ENCODE measurements around the gene DNAJC17.

The DNAJC17 gene

GRCh38 chr15:40775740-40776536, 31.3 kb downstream of the DNAJC17 start:
- peaks cover 74% of the 10 kb centered on the region for H3K36me3 ChIP-seq (ENCODE audit: control insufficient read depth, insufficient read depth, low read length)

GRCh38 chr15:40775007-40775406, 32.3 kb downstream of the DNAJC17 start:
- 86 to 94% methylated on average over 7 to 9 of the region's 10 CpGs for WGBS, 2 experiments (ENCODE audit: insufficient coverage in 2 of 2)
- Histone ChIP-seq H3K36me3 (ENCODE audit: control insufficient read depth, insufficient read depth, low read length) (peaks cover 74% of the 10 kb centered on the region), H3K4me1 (ENCODE audit: control insufficient read depth, insufficient read depth, low read length, poor library complexity, severe bottlenecking) (no peaks in the 10 kb centered on the region), H3K4me3 (ENCODE audit: extremely low read depth, insufficient read depth, low read length, poor library complexity, severe bottlenecking) (no peak overlapping the region), H3K27ac (ENCODE audit: low read depth, low read length, severe bottlenecking) (no peak overlapping the region), H3K9me3 (ENCODE audit: control insufficient read depth, low read length) (no peaks in the 10 kb centered on the region)

More at GRCh38 chr15:40775740-40776536, 31.3 kb downstream of the DNAJC17 start:
- no peak overlapping the region for H3K27ac ChIP-seq (ENCODE audit: low read depth, low read length, severe bottlenecking)
- H3K4me3 ChIP-seq (ENCODE audit: extremely low read depth, insufficient read depth, low read length, poor library complexity, severe bottlenecking), result no peak overlapping the region
- H3K9me3 ChIP-seq (ENCODE audit: control insufficient read depth, low read length), result no peaks in the 10 kb centered on the region
- no peaks in the 10 kb centered on the region for H3K4me1 ChIP-seq (ENCODE audit: control insufficient read depth, insufficient read depth, low read length, poor library complexity, severe bottlenecking)
- WGBS, 2 experiments (ENCODE audit: insufficient coverage in 2 of 2), result 96 to 97% methylated on average over 13 of the region's 14 CpGs

- H3K27ac ChIP-seq (ENCODE audit: low read depth, low read length, severe bottlenecking), result no peak overlapping the region
- H3K4me1 ChIP-seq (ENCODE audit: control insufficient read depth, insufficient read depth, low read length, poor library complexity, severe bottlenecking), result peaks cover 8% of the 10 kb centered on the region
- 96% methylated on average over 3 of the region's 6 CpGs; no CpG with 5 or more reads in 1 of the 2 experiments for WGBS, 2 experiments (ENCODE audit: insufficient coverage in 2 of 2)
- peaks cover 65% of the 10 kb centered on the region for H3K36me3 ChIP-seq (ENCODE audit: control insufficient read depth, insufficient read depth, low read length)
- no peak overlapping the region for H3K4me3 ChIP-seq (ENCODE audit: extremely low read depth, insufficient read depth, low read length, poor library complexity, severe bottlenecking)
- H3K9me3 ChIP-seq (ENCODE audit: control insufficient read depth, low read length), result no peaks in the 10 kb centered on the region
Observed at GRCh38 chr15:40773902-40774301, 33.4 kb downstream of the DNAJC17 start.

GRCh38 chr15:40773496-40773895, 33.8 kb downstream of the DNAJC17 start:
- peaks cover 65% of the 10 kb centered on the region for H3K36me3 ChIP-seq (ENCODE audit: control insufficient read depth, insufficient read depth, low read length)

GRCh38 chr15:40772014-40772413, 35.3 kb downstream of the DNAJC17 start:
- Histone ChIP-seq H3K9me3 (ENCODE audit: control insufficient read depth, low read length) (no peaks in the 10 kb centered on the region), H3K27ac (ENCODE audit: low read depth, low read length, severe bottlenecking) (no peak overlapping the region), H3K4me1 (ENCODE audit: control insufficient read depth, insufficient read depth, low read length, poor library complexity, severe bottlenecking) (peaks cover 20% of the 10 kb centered on the region), H3K36me3 (ENCODE audit: control insufficient read depth, insufficient read depth, low read length) (peaks cover 53% of the 10 kb centered on the region), H3K4me3 (ENCODE audit: extremely low read depth, insufficient read depth, low read length, poor library complexity, severe bottlenecking) (no peak overlapping the region)
- WGBS, 2 experiments (ENCODE audit: insufficient coverage in 2 of 2), result 91 to 95% methylated on average over 9 to 11 of the region's 13 CpGs

More at GRCh38 chr15:40773496-40773895, 33.8 kb downstream of the DNAJC17 start:
- H3K4me3 ChIP-seq (ENCODE audit: extremely low read depth, insufficient read depth, low read length, poor library complexity, severe bottlenecking), result no peak overlapping the region
- no peaks in the 10 kb centered on the region for H3K9me3 ChIP-seq (ENCODE audit: control insufficient read depth, low read length)
- H3K4me1 ChIP-seq (ENCODE audit: control insufficient read depth, insufficient read depth, low read length, poor library complexity, severe bottlenecking), result peaks cover 12% of the 10 kb centered on the region
- no peak overlapping the region for H3K27ac ChIP-seq (ENCODE audit: low read depth, low read length, severe bottlenecking)
- 98 to 99% methylated on average over 7 to 8 of the region's 8 CpGs for WGBS, 2 experiments (ENCODE audit: insufficient coverage in 2 of 2)

- peaks cover 45% of the 10 kb centered on the region for H3K36me3 ChIP-seq (ENCODE audit: control insufficient read depth, insufficient read depth, low read length)
- 82 to 96% methylated on average over 4 to 5 of the region's 5 CpGs for WGBS, 2 experiments (ENCODE audit: insufficient coverage in 2 of 2)
- H3K4me3 ChIP-seq (ENCODE audit: extremely low read depth, insufficient read depth, low read length, poor library complexity, severe bottlenecking), result no peak overlapping the region
- H3K4me1 ChIP-seq (ENCODE audit: control insufficient read depth, insufficient read depth, low read length, poor library complexity, severe bottlenecking), result peaks cover 28% of the 10 kb centered on the region
- H3K27ac ChIP-seq (ENCODE audit: low read depth, low read length, severe bottlenecking), result no peak overlapping the region
- H3K9me3 ChIP-seq (ENCODE audit: control insufficient read depth, low read length), result no peaks in the 10 kb centered on the region
Observed at GRCh38 chr15:40771242-40771641, 36.0 kb downstream of the DNAJC17 start.

- no peaks in the 10 kb centered on the region for H3K9me3 ChIP-seq (ENCODE audit: control insufficient read depth, low read length)
- WGBS, 2 experiments (ENCODE audit: insufficient coverage in 2 of 2), result 90 to 91% methylated on average over 16 to 17 of the region's 17 CpGs
- H3K36me3 ChIP-seq (ENCODE audit: control insufficient read depth, insufficient read depth, low read length), result peaks cover 35% of the 10 kb centered on the region
- H3K27ac ChIP-seq (ENCODE audit: low read depth, low read length, severe bottlenecking), result no peak overlapping the region
- no peak overlapping the region for H3K4me3 ChIP-seq (ENCODE audit: extremely low read depth, insufficient read depth, low read length, poor library complexity, severe bottlenecking)
- peaks cover 34% of the 10 kb centered on the region for H3K4me1 ChIP-seq (ENCODE audit: control insufficient read depth, insufficient read depth, low read length, poor library complexity, severe bottlenecking)
Observed at GRCh38 chr15:40770147-40770721, 37.0 kb downstream of the DNAJC17 start.

- whole genome bisulfite sequencing, 2 experiments (ENCODE audit: insufficient coverage in 2 of 2), result 89 to 92% methylated on average over 18 to 22 of the region's 28 CpGs
- Histone ChIP-seq H3K27ac (ENCODE audit: low read depth, low read length, severe bottlenecking) (no peak within 1 kb of the TSS), H3K4me3 (ENCODE audit: extremely low read depth, insufficient read depth, low read length, poor library complexity, severe bottlenecking) (no peak within 1 kb of the TSS), H3K4me1 (ENCODE audit: control insufficient read depth, insufficient read depth, low read length, poor library complexity, severe bottlenecking) (peaks cover 40% of the 10 kb centered on the region), H3K9me3 (ENCODE audit: control insufficient read depth, low read length) (no peaks in the 10 kb centered on the region), H3K36me3 (ENCODE audit: control insufficient read depth, insufficient read depth, low read length) (peaks cover 28% of the 10 kb centered on the region)
Observed at GRCh38 chr15:40769274-40770146, 37.8 kb downstream of the DNAJC17 start, which contains the start of gene C15orf62. Gene C15orf62 (plus strand): TSS chr15:40769980. CDS start chr15:40770496, 516 bp downstream.

GRCh38 chr15:40768521-40769273, 38.6 kb downstream of the DNAJC17 start:
- no peak overlapping the region for H3K4me3 ChIP-seq (ENCODE audit: extremely low read depth, insufficient read depth, low read length, poor library complexity, severe bottlenecking)
- H3K36me3 ChIP-seq (ENCODE audit: control insufficient read depth, insufficient read depth, low read length), result peaks cover 20% of the 10 kb centered on the region
- peaks cover 40% of the 10 kb centered on the region for H3K4me1 ChIP-seq (ENCODE audit: control insufficient read depth, insufficient read depth, low read length, poor library complexity, severe bottlenecking)
- H3K27ac ChIP-seq (ENCODE audit: low read depth, low read length, severe bottlenecking), result no peak overlapping the region
- 96 to 99% methylated on average over 16 to 18 of the region's 21 CpGs for WGBS, 2 experiments (ENCODE audit: insufficient coverage in 2 of 2)
- no peaks in the 10 kb centered on the region for H3K9me3 ChIP-seq (ENCODE audit: control insufficient read depth, low read length)
